NCI-H1417 (cell line): ENCODE data around the gene ABCB9.

Experiments
- DNase-seq, 3 experiments: peaks; one replicate each; lab custom pipeline; 2025; lab: John Stamatoyannopoulos, UW

ABCB9 gene

GRCh38 chr12:122981587-122982476 lies 15.6 kb upstream of the ABCB9 start:
- no peak for DNase-seq

GRCh38 chr12:122981036-122981471 lies 14.8 kb upstream of the ABCB9 start:
- peak in 2 of 3 experiments; percentile 80 to 86 for DNase-seq

GRCh38 chr12:122980183-122981035 lies 14.1 kb upstream of the ABCB9 start, which contains the start of gene ARL6IP4:
TSS of gene ARL6IP4 (plus strand) at chr12:122980681. CDS start at chr12:122981140, 459 bp downstream.
- DNase-seq = peak; percentile 80 to 91 (median 81)

- no peak for DNase-seq
Observed at GRCh38 chr12:122979908-122980182, 13.6 kb upstream of the ABCB9 start.

- DNase-seq = no peak
Observed at GRCh38 chr12:122979001-122979907, 13.0 kb upstream of the ABCB9 start.

- no peak for DNase-seq
Observed at GRCh38 chr12:122978507-122978955, 12.3 kb upstream of the ABCB9 start.

- DNase-seq = no peak
Observed at GRCh38 chr12:122977655-122978392, 11.6 kb upstream of the ABCB9 start.

- no peak for DNase-seq
Observed at GRCh38 chr12:122977153-122977552, 10.9 kb upstream of the ABCB9 start.

GRCh38 chr12:122976648-122976975 lies 10.3 kb upstream of the ABCB9 start:
- DNase-seq = no peak

GRCh38 chr12:122975790-122976647 lies 9.8 kb upstream of the ABCB9 start:
- peak in 1 of 3 experiments; percentile 66 for DNase-seq

GRCh38 chr12:122974892-122975789 lies 8.9 kb upstream of the ABCB9 start, which contains the start of gene OGFOD2:
TSS of gene OGFOD2 (plus strand) at chr12:122975244. CDS start at chr12:122975252, 8 bp downstream.
- DNase-seq = peak; percentile 95 to 97 (median 97)

GRCh38 chr12:122974274-122974891 lies 8.1 kb upstream of the ABCB9 start:
- peak; percentile 99 to 100 (median 99) for DNase-seq

GRCh38 chr12:122969676-122970075 lies 3.4 kb upstream of the ABCB9 start:
- DNase-seq = no peak

- no peak for DNase-seq
Observed at GRCh38 chr12:122968104-122968503, 1.8 kb upstream of the ABCB9 start.

- DNase-seq = no peak
Observed at GRCh38 chr12:122966743-122967550, 684 bp upstream of the ABCB9 start.

- peak in 1 of 3 experiments; percentile 23 for DNase-seq
Observed at GRCh38 chr12:122965321-122965751, 927 bp downstream of the ABCB9 start.

- DNase-seq = no peak
Observed at GRCh38 chr12:122964439-122965257, 1.6 kb downstream of the ABCB9 start.
